ENCODE results near the gene LGALS7B. TPM values are rescaled to one million over a fixed set of nuclear protein-coding genes. Genes with fewer than 3 reads are reported as not detected.
"Not testable (repeated sequence)": the region's sequence is repeated elsewhere in the genome, so short reads cannot be mapped to it uniquely, and the experiment has no call there.

LGALS7B gene
- total and polyA plus RNA-seq, 10 of the 15 experiments (the other 5 are each of a cell fraction or from before 2014, with no cell fraction given), result not detected

GRCh38 chr19:38781058-38781457 is 7.9 kb upstream of the LGALS7B start:
- SMC1A ChIA-PET (ENCODE audit: uncharacterized antibody, unreplicated experiment), result no interaction called here
- no peaks in the 10 kb centered on the region for H3K36me3 ChIP-seq (ENCODE audit: control insufficient read depth in 2 of 2, insufficient read depth in 2 of 2, low read length in 1 of 2)
- no peak overlapping the region for H3K27ac ChIP-seq (ENCODE audit: control insufficient read depth, insufficient read depth)
- no peak overlapping the region for H2AFZ ChIP-seq (ENCODE audit: control insufficient read depth, low read depth, low read length)
- intact Hi-C loops (cut with micrococcal nuclease; ENCODE audit: unreplicated experiment), result loop anchor here (10.0 kb wide), 1 partner anchor 104 kb away; no protein-coding TSS in a partner anchor
- in situ Hi-C loops (cut with MboI), result no loop called here
- no peak overlapping the region for H3K4me2 ChIP-seq (ENCODE audit: control insufficient read depth, insufficient read depth)
- no peak for DNase-seq (ENCODE audit: low read depth, low spot score)
- POLR2A ChIA-PET, result no interaction called here
- no peak overlapping the region for H3K4me3 ChIP-seq
- TF ChIP-seq FOXK2 (IDR thresholded peaks at IDR 0.05) (no peak), JUND (IDR thresholded peaks at IDR 0.05; ENCODE audit: low read depth, low read length) (no peak), CBX3 (IDR thresholded peaks at IDR 0.05; ENCODE audit: borderline replicate concordance, low read depth) (no peak), ASH2L (IDR thresholded peaks at IDR 0.05; ENCODE audit: borderline replicate concordance, low read depth) (no peak), STAT1 (conservative IDR thresholded peaks at IDR 0.05) (no peak), BACH1 (IDR thresholded peaks at IDR 0.05; ENCODE audit: borderline replicate concordance) (no peak), MTA2 (IDR thresholded peaks at IDR 0.05; ENCODE audit: low read depth) (no peak), ZNF384 (IDR thresholded peaks at IDR 0.05; ENCODE audit: borderline replicate concordance, low read depth, low read length) (no peak)
- TF ChIP-seq, protein P1, sequence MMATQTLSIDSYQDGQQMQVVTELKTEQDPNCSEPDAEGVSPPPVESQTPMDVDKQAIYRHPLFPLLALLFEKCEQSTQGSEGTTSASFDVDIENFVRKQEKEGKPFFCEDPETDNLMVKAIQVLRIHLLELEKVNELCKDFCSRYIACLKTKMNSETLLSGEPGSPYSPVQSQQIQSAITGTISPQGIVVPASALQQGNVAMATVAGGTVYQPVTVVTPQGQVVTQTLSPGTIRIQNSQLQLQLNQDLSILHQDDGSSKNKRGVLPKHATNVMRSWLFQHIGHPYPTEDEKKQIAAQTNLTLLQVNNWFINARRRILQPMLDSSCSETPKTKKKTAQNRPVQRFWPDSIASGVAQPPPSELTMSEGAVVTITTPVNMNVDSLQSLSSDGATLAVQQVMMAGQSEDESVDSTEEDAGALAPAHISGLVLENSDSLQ (IDR thresholded peaks at IDR 0.05), result no peak
- TF ChIP-seq, protein P2, sequence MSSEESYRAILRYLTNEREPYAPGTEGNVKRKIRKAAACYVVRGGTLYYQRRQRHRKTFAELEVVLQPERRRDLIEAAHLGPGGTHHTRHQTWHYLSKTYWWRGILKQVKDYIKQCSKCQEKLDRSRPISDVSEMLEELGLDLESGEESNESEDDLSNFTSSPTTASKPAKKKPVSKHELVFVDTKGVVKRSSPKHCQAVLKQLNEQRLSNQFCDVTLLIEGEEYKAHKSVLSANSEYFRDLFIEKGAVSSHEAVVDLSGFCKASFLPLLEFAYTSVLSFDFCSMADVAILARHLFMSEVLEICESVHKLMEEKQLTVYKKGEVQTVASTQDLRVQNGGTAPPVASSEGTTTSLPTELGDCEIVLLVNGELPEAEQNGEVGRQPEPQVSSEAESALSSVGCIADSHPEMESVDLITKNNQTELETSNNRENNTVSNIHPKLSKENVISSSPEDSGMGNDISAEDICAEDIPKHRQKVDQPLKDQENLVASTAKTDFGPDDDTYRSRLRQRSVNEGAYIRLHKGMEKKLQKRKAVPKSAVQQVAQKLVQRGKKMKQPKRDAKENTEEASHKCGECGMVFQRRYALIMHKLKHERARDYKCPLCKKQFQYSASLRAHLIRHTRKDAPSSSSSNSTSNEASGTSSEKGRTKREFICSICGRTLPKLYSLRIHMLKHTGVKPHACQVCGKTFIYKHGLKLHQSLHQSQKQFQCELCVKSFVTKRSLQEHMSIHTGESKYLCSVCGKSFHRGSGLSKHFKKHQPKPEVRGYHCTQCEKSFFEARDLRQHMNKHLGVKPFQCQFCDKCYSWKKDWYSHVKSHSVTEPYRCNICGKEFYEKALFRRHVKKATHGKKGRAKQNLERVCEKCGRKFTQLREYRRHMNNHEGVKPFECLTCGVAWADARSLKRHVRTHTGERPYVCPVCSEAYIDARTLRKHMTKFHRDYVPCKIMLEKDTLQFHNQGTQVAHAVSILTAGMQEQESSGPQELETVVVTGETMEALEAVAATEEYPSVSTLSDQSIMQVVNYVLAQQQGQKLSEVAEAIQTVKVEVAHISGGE (CRISPR knock-in tag; IDR thresholded peaks at IDR 0.05), result no peak
- TF ChIP-seq, protein P3, sequence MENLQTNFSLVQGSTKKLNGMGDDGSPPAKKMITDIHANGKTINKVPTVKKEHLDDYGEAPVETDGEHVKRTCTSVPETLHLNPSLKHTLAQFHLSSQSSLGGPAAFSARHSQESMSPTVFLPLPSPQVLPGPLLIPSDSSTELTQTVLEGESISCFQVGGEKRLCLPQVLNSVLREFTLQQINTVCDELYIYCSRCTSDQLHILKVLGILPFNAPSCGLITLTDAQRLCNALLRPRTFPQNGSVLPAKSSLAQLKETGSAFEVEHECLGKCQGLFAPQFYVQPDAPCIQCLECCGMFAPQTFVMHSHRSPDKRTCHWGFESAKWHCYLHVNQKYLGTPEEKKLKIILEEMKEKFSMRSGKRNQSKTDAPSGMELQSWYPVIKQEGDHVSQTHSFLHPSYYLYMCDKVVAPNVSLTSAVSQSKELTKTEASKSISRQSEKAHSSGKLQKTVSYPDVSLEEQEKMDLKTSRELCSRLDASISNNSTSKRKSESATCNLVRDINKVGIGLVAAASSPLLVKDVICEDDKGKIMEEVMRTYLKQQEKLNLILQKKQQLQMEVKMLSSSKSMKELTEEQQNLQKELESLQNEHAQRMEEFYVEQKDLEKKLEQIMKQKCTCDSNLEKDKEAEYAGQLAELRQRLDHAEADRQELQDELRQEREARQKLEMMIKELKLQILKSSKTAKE (IDR thresholded peaks at IDR 0.05; ENCODE audit: low read depth, poor library complexity, severe bottlenecking), result no peak
- ATAC-seq, result no peak
- no peaks in the 10 kb centered on the region for H4K20me1 ChIP-seq (ENCODE audit: control insufficient read depth, insufficient read depth)
- H3K79me2 ChIP-seq (ENCODE audit: control insufficient read depth, insufficient read depth, low read length), result no peaks in the 10 kb centered on the region
- RAD21 ChIA-PET (ENCODE audit: unreplicated experiment), result no interaction called here
- no peaks in the 10 kb centered on the region; a peak in 1 of 4 replicates for H3K27me3 ChIP-seq (replicated peaks in 1 of 2; ENCODE audit: control insufficient read depth in 2 of 2, insufficient read depth in 2 of 2, low read length in 1 of 2)
- no peak overlapping the region for H3K9ac ChIP-seq (ENCODE audit: control insufficient read depth, insufficient read depth, low read length)
- H3K9me3 ChIP-seq (replicated peaks; ENCODE audit: control insufficient read depth, insufficient read depth, low read length), result no peaks in the 10 kb centered on the region
- BruUV-seq (replicated peaks), result no TSS peak
- no peak for FAIRE-seq
- CTCF ChIA-PET, result no interaction called here
- 60% methylated on average over 7 of the region's 7 CpGs for WGBS (ENCODE audit: insufficient coverage, insufficient replicate concordance, low lambda C conversion rate, missing lambda C conversion rate)
- no peaks in the 10 kb centered on the region for H3K4me1 ChIP-seq (ENCODE audit: control insufficient read depth, insufficient read depth, low read length)

DNA sequence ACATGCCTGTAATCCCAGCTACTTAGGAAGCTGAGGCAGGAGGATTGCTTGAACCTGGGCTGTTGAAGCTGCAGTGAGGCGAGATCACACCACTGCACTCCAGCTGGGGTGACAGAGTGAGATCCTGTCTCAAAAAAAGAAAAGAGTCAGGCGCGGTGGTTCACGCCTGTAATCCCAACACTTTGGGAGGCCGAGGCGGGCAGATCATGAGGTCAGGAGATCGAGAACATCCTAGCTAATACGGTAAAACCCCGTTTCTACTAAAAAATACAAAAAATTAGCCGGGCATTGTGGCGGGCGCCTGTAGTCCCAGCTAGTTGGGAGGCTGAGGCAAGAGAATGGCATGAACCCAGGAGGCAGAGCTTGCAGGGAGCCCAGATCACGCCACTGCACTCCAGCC is 6.8 kb upstream of the LGALS7B start:
- H3K4me2 ChIP-seq (ENCODE audit: control insufficient read depth, insufficient read depth); H3K36me3 ChIP-seq (ENCODE audit: control insufficient read depth in 2 of 2, insufficient read depth in 2 of 2, low read length in 1 of 2); H3K4me3 ChIP-seq; H3K27me3 ChIP-seq (replicated peaks in 1 of 2; ENCODE audit: control insufficient read depth in 2 of 2, insufficient read depth in 2 of 2, low read length in 1 of 2); ATAC-seq; FAIRE-seq; SMC1A ChIA-PET (ENCODE audit: uncharacterized antibody, unreplicated experiment); H3K79me2 ChIP-seq (ENCODE audit: control insufficient read depth, insufficient read depth, low read length); H3K4me1 ChIP-seq (ENCODE audit: control insufficient read depth, insufficient read depth, low read length); H3K27ac ChIP-seq (ENCODE audit: control insufficient read depth, insufficient read depth); CTCF ChIA-PET; in situ Hi-C loops (cut with MboI); DNase-seq (ENCODE audit: low read depth, low spot score); H4K20me1 ChIP-seq (ENCODE audit: control insufficient read depth, insufficient read depth); POLR2A ChIA-PET; H3K9me3 ChIP-seq (replicated peaks; ENCODE audit: control insufficient read depth, insufficient read depth, low read length); H2AFZ ChIP-seq (ENCODE audit: control insufficient read depth, low read depth, low read length); BruUV-seq (replicated peaks); H3K9ac ChIP-seq (ENCODE audit: control insufficient read depth, insufficient read depth, low read length); RAD21 ChIA-PET (ENCODE audit: unreplicated experiment): not testable (repeated sequence)
- intact Hi-C loops (cut with micrococcal nuclease; ENCODE audit: unreplicated experiment), result loop anchor here (10.0 kb wide), 1 partner anchor 103 kb away; no protein-coding TSS in a partner anchor
- WGBS (ENCODE audit: insufficient coverage, insufficient replicate concordance, low lambda C conversion rate, missing lambda C conversion rate), result 52% methylated on average over 9 of the region's 13 CpGs

Data from GM12878 (cell line).